Stimulated activated CD4-positive, alpha-beta T cell treated with anti-CD3 and anti-CD28 coated beads, Interleukin-2, amount 100 ng/mL, for 24 hours (primary cell): ENCODE data around the gene ZNF311.
"Not testable (repeated sequence)": the region's sequence is repeated elsewhere in the genome, so short reads cannot be mapped to it uniquely, and the experiment has no call there.

ENCODE experiments used
- DNase-seq, 2 donors: peaks; one replicate each; pipeline ENCODE4 v3.0.0-alpha.2; 2020

ZNF311 gene

DNA sequence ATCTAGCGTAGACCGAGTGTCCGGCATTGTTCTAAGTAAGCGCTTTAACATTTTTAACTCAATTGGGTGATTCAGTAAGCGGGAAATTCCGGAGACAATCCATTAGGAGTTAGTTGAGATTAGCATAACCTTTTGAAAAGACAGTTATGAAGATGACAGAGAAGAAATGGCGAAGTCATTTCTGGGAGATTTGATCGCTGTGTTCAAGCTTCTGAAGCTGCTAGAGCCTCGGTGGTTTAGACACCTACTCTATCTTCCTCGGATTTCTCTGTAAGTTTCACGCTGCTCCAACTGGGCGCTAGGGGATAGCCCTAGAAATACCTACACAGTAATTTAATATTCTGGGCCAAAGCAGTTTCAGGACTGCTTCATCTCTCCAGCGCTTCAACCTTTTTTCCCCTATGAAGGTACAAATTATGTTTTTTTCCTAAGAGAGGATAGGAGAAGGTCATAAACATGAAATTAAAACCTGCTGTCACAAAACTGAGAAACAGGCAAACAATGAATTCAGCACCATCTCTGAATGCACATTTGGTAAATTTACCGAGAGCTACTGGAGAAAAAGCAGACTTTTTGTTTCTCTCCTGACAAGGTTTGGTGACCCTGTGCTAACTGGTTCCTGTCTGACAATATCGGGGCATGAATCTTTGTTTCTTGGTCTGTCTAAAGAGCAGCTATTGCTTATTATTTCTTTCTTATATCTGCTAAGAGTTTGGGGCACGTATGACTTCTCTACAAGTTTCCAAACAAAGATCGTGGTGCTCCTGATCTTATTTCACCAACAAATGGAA, 22.4 kb downstream of the ZNF311 start:
- no peak for DNase-seq

GRCh38 chr6:28981833-28982475, 23.2 kb downstream of the ZNF311 start:
- peak; percentile 80 to 83 for DNase-seq

- peak; percentile 84 to 87 for DNase-seq
Measured at GRCh38 chr6:28981431-28981832, 23.7 kb downstream of the ZNF311 start.

- peak; percentile 54 to 58 for DNase-seq
Measured at GRCh38 chr6:28980852-28981430, 24.2 kb downstream of the ZNF311 start.

DNA sequence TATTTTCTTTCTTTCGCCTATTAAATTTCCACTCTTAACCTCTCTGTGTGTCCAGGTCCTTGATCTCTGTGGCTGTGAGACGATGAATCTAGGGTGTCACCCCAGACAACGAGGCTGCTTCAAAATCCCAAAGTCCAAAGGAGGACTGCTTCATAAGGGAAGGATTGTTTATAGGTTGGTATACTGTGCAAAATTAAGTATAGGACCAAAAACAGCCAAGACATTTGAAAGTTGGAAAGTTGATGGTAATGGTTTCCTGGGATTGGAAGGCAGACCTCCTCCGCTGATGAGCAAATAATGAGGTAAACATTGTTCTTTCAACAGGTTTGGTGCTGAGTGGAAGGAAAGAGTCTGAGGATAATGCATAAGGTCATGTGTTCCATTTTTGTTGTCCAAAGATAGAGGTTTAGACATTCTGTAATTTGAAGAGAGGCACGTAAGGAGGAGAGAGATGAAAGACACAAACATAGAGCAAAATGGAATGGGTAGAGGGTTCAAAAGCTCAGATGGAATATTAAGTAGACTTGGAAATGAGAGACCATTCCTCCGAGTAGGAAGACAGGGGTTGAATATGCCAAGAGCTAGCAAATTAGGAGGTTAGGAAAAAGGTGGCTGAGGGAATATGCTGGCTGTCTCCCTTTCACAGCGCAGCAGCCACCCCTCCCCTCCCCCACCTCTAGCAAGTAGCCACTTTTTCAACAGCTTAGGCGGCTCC, 24.8 kb downstream of the ZNF311 start:
- peak in 1 of 2 donors; percentile 19 for DNase-seq

GRCh38 chr6:28979679-28980078, 25.4 kb downstream of the ZNF311 start:
- DNase-seq = no peak

- no peak for DNase-seq
Measured at GRCh38 chr6:28978959-28979561, 26.1 kb downstream of the ZNF311 start.

- no peak for DNase-seq
Measured at GRCh38 chr6:28978133-28978491, 27.0 kb downstream of the ZNF311 start.

DNA sequence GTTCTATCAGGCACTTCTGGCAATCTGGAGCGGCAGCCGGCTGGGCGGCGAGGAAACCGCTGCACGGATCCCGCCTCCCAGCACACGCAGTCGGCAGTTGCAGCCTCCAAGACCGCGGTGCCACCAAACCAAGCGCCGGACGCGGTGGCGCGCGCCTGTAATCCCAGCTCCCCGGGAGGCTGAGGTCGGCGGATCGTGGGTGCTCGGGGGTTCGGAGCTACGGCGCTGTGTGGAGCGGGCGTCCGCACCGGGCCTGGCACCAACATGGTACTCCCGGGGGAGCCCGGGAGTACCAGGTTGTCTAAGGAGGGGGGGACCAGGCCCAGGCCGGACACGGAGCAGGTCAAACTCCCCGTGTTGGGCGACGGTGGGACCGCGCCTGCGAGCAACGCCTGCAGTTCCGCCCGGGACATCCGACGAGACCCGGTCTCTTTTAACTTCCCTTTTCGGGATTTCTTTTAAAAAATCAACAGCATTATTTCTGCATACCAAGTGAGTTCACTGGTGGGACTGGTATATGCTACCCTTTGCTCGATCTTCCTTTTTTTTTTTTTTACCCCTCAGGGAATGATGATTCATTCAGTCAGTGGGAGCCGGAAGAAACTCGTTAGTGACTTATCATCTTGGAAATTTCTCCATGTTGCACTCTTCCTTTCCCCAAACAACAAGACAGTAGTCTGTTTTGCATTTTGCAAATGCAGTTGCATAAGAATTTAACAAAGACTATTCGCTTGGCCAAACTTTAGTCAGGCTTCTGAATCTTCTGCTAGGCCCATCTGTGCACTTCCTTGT, 27.6 kb downstream of the ZNF311 start:
- peak in 1 of 2 donors; percentile 49 for DNase-seq

- no peak for DNase-seq
Measured at GRCh38 chr6:28976677-28977076, 28.4 kb downstream of the ZNF311 start.

DNA sequence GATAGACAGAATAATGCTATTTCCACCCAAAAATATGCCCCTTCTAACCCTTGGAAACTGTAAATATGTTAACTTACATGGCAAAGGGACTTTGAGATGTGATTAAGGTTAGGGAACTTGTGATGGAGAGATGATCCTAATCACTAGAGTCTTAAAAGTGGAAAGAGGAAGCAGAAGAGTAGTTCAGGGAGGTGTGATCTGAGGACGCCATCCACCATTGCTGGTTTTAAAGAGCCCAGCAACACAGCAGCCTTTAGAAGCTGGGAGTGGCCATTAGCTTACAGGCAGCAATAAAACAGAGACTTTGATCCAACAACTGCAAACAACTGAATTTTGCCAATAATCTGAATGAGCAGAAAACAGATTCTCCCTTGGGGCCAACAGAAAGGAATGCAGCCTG, 30.6 kb downstream of the ZNF311 start:
- no peak for DNase-seq

DNA sequence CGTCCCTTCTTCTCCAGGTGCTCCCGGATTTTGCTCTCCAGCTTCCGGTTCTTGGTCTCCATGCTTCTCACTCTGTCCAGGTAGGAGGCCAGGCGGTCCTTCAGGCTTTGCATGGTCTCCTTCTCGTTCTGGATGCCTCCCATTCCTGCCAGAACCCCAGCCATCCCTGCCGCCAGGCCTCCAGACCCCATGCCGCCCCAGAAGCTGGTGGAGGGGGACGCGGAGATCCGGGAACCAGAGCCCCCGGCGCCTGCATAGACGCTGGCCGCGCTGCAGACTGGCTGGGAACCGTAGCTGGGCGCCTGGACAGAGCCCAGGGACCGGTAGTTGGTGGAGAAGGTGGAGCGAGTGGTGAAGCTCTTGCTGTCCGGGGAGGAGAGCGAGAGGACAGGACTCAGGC, 35.1 kb downstream of the ZNF311 start:
- not testable (repeated sequence) for DNase-seq

DNA sequence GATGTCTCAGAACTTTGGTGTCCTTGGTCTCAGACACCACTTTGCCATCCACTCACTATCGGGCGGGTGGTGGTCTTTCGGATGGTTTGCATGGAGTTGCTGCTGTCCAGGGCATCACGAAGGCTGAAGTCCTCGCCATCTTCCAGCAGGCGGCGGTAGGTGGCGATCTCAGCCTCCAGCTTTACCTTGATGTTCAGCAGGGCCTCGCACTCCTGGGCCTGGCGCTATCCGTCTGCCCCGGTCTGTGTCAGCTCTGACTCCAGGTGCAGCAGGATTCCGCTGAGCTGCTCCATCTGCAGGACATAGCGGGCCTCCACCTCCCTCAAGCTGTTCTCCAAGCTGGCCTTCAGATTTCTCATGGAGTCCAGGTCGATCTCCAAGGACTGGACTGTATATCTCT, 36.0 kb downstream of the ZNF311 start:
- no peak for DNase-seq

DNA sequence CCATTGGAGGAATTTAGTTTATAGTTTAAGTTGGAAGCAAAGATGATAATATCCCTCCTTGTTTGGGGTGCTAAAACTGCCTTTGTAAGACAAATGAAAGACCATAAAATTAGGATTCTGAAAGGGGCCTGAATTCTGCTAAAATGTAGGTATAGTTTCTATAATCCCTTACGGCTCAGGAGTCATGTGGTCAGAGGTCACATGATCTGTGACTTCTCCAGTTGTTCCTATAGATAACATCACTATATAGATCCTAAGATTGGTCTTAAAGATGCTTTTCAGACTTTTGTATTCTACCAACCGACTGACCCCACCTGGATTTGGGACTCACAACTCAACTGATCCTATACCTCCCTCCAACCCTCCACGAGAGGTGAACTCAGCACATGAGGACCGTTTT, 36.6 kb downstream of the ZNF311 start:
- no peak for DNase-seq

DNA sequence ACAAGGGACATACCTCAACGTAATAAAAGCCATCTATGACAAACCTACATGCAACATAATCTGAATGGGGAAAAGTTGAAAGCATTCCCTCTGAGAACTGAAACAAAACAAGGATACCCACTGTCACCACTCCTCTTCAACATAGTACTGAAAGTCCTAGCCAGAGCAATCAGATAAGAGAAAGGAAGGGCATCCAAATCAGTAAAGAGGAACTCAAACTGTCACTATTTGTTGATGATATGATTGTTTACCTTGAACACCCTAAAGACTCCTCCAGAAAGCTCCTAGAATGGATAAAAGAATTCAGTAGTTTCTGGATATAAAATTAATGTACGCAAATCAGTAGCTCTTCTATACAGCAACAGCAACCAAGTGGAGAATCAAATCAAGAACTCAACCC, 39.4 kb downstream of the ZNF311 start:
- DNase-seq = no peak

DNA sequence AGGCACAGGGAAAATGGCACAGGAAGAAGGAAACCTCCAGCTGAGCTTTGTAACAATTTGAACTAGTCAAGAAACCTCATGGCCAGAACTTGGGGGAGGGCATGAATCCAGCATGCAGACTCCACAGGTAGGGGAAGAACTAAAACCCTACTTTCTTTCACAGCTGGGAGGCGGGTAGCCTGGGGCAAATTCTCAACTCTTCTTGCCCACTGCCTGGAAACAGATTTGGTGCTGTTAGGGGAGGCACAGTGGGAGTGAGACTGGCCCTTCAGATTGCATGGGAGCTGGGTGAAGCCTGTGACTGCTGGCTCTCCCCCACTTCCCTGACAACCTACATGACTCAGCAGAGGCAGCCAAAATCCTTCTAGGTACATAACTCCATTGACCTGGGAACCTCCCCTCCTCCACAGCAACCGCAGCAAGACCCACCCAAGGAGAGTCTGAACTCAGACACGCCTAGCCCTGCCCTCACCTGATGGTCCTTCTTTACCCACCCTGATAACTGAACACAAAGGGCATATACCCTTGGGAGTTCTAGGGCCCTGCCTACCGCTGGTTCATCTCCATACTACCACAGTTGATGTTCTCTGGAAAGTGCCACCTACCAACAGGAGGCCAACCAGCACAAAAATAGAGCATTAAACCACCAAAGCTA, 44.1 kb downstream of the ZNF311 start:
- DNase-seq = no peak

DNA sequence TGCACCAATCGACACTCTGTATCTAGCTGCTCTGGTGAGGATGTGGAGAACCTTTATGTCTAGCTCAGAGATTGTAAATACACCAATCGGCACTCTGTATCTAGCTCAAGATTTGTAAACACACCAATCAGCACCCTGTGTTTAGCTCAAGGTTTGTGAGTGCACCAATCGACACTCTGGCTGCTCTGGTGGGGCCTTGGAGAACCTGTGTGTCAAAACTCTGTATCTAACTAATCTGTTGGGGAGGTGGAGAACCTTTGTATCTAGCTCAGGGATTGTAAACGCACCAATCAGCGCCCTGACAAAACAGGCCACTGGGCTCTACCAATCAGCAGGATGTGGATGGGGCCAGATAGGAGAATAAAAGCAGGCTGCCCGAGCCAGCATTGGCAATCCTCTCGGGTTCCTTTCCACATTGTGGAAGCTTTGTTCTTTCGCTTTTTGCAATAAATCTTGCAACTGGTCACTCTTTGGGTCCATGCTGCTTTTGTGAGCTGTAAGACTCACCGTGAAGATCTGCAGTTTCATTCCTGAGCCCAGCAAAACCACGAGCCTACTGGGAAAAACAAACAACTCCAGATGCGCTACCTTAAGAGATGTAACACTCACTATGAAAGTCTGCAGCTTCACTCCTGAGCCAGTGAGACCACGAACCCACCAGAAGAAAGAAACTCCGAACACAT, 46.4 kb downstream of the ZNF311 start:
- DNase-seq = not testable (repeated sequence)

DNA sequence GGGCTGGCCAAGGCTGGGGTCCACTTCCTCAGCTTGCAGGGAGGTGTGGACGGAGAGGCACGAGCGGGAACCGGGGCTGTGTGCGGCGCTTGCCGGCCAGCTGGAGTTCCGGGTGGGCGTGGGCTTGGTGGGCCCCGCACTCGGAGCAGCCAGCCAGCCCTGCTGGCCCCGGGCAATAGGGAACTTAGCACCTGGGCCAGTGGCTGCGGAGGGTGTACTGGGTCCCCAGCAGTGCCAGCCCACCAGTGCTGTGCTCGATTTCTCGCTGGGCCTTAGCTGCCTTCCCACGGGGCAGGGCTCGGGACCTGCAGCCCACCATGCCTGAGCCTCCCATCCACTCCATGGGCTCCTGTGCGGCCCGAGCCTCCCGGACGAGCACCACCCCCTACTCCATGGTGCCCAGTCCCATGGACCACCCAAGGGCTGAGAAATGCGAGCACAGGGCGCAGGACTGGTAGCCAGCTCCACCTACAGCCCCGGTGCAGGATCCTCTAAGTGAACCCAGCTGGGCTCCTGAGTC, 47.3 kb downstream of the ZNF311 start:
- DNase-seq = not testable (repeated sequence)

GRCh38 chr6:28956331-28956730, 48.8 kb downstream of the ZNF311 start:
- DNase-seq = no peak

DNA sequence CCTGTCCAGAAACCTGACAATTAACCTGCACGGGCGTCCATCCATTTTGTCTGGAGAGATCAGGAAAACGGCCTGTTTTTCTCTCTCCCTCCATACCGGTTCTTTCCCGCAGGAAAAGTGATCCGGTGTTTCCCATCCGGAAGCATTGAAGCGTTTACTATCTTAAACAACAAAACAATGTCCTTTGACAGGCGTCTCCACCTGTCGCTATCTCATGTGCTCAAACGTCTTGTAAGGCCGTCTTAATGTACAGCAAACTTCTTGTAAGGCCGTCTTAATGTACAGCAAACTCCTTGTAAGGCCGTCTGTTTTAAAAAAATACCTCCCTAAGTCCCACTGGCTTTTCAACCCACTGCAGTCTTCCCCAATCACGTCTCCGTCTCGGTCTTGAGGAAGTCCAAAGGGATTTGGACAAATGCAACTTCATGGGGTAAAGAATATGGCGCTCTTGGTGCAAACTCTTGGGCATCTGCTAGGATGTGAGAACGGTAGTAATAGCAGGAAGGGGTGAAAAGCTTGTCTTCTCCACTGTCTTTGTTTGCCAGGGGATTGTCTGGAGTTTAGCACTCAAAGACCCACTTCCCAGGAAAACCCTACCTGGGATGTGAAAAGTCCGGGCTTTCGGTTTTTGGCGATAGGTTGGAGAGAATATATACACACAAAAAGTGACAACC, 51.4 kb downstream of the ZNF311 start:
- DNase-seq = no peak
